ENCODE data around the gene FAM151B.

DNA sequence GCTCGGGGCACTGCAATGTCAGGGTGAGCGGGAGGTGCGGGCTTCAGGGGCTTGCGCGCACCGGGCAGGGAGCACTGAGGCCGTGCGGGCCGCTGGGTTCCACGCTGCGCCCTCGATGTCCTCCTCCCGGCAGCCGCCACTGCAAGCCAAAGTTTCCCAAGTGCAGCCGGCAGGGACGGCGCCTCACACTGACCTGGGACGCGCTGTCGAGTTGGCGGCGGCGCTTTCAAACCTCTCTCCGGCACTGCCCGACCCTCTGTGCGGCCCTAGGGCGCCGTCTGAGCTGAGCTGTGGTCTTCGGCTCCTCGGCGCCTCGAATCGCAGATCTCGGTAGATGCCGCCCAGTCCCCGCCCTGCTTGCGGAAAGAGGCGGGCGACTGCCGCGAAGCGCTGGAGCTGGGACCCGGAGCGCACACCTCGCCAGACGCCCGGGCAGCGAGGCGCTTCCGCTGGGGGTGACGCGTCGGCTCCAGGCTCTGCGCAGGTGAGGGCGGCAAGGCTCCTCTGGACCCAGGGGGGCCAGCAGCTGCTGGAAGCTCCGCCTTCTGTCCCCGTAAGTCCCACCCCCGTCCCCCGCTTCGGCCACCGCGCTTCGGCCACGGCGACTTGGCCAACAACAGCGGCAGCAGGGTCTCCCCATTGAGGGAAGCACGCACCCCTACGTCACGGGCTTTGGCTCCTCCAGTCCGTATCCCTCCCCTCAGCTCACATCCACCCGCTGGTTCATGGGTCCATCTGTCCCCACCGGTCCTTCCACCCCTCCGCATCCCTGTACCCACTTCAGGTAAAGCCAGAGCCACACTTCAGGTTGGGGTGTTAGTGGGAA is 82.3 kb downstream of the FAM151B start, which contains the start of gene ANKRD34B:
- TF ChIP-seq ZFX (IDR thresholded peaks at IDR 0.05; ENCODE audit: borderline replicate concordance) = no peak
- TF ChIP-seq, protein P1, sequence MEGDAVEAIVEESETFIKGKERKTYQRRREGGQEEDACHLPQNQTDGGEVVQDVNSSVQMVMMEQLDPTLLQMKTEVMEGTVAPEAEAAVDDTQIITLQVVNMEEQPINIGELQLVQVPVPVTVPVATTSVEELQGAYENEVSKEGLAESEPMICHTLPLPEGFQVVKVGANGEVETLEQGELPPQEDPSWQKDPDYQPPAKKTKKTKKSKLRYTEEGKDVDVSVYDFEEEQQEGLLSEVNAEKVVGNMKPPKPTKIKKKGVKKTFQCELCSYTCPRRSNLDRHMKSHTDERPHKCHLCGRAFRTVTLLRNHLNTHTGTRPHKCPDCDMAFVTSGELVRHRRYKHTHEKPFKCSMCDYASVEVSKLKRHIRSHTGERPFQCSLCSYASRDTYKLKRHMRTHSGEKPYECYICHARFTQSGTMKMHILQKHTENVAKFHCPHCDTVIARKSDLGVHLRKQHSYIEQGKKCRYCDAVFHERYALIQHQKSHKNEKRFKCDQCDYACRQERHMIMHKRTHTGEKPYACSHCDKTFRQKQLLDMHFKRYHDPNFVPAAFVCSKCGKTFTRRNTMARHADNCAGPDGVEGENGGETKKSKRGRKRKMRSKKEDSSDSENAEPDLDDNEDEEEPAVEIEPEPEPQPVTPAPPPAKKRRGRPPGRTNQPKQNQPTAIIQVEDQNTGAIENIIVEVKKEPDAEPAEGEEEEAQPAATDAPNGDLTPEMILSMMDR (IDR thresholded peaks at IDR 0.05) = no peak

All from 22Rv1 (cell line).